ENCODE measurements around the gene VSNL1.

DNA sequence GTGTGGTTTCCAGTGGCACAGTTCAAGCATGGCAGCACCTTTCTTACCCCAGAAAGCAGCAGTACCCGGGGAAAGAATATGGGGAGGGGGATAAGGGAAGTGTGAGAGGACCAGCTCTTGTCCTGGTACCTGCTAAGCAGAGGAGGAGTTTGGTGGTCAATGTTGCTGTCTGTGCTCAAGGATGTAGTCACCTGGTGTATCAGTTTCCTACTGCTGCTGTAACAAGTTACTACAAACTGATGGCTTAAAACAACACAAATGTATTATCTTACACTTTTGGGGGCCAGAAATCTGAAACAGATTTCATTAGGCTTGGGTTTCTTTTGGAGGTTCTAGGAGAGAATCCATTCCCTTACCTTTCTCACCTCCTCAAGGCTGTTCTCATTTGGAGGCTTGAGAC, 77.5 kb downstream of the VSNL1 start:
- no peak for TF ChIP-seq TCF7 (IDR thresholded peaks at IDR 0.05; ENCODE audit: borderline replicate concordance)
- TF ChIP-seq CTCF (IDR thresholded peaks at IDR 0.05 in 2 of 3, conservative IDR thresholded peaks at IDR 0.05 in 1 of 3; ENCODE audit: control insufficient read depth in 2 of 3, extremely low read depth in 1 of 3, insufficient read depth in 1 of 3, low read depth in 3 of 3, low read length in 3 of 3) = no peak
- no peak for TF ChIP-seq USF1 (IDR thresholded peaks at IDR 0.05; ENCODE audit: borderline replicate concordance, extremely low read length, insufficient read depth, low read depth, low read length)
- no peak for TF ChIP-seq CHD1 (IDR thresholded peaks at IDR 0.05; ENCODE audit: low read depth, low read length)

All from GM12878 (cell line).